ENCODE data around the gene ABCF1. TPM values are rescaled to one million over a fixed set of nuclear protein-coding genes. Genes with fewer than 3 reads are reported as not detected.

ABCF1 gene
- total RNA-seq, 2 donors from 2014 or later, result 42.3 to 49.2 TPM

- DNase-seq (ENCODE audit: low spot score), result no peak
- Histone ChIP-seq H3K4me1 (replicated peaks) (no peaks in the 10 kb centered on the region), H3K9me3 (no peaks in the 10 kb centered on the region), H3K27me3 (replicated peaks; ENCODE audit: insufficient read depth) (no peaks in the 10 kb centered on the region), H3K27ac (peak overlapping the region; percentile 97 to 99), H3K36me3 (no peaks in the 10 kb centered on the region), H3K4me3 (peak overlapping the region; percentile 87 to 94)
- intact Hi-C loops (cut with DNase I), result loop anchor here (5.0 kb wide), 1 partner anchor 167 kb away; the partner anchor contains the start of gene TUBB
- under 1% methylated on average over 15 of the region's 15 CpGs for WGBS
- TF ChIP-seq CTCF (IDR thresholded peaks at IDR 0.05) (no peak), POLR2A (IDR thresholded peaks at IDR 0.05) (no peak), POLR2AphosphoS5 (IDR thresholded peaks at IDR 0.05) (no peak)
These were observed 15.5 kb upstream of the ABCF1 start for GRCh38 chr6:30555816-30556065.

GRCh38 chr6:30556066-30556905, 15.0 kb upstream of the ABCF1 start, which contains the start of gene GNL1:
Gene GNL1, minus strand, starts transcription at chr6:30556489. Its CDS starts 286 bp downstream, at chr6:30556203.
- Histone ChIP-seq H3K9me3 (no peaks in the 10 kb centered on the region), H3K36me3 (no peaks in the 10 kb centered on the region), H3K27ac (peak within 1 kb of the TSS; percentile 97 to 99), H3K27me3 (replicated peaks; ENCODE audit: insufficient read depth) (no peaks in the 10 kb centered on the region), H3K4me3 (peak within 1 kb of the TSS; percentile 87 to 94), H3K4me1 (replicated peaks) (no peaks in the 10 kb centered on the region)
- WGBS, result under 1% methylated on average over 69 of the region's 71 CpGs
- peak; percentile 96 for DNase-seq (ENCODE audit: low spot score)
- TF ChIP-seq POLR2A (IDR thresholded peaks at IDR 0.05), result peak; percentile 59
- TF ChIP-seq CTCF (IDR thresholded peaks at IDR 0.05), result peak in 2 of 4 experiments; percentile 28 to 64
- peak; percentile 80 for TF ChIP-seq POLR2AphosphoS5 (IDR thresholded peaks at IDR 0.05)
- intact Hi-C loops (cut with DNase I), result loop anchor here (5.0 kb wide), 1 partner anchor 166 kb away; the partner anchor contains the start of gene TUBB

- H3K4me3 ChIP-seq, result peak within 1 kb of the TSS; percentile 87 to 94
- H3K27me3 ChIP-seq (replicated peaks; ENCODE audit: insufficient read depth), result no peaks in the 10 kb centered on the region
- no peaks in the 10 kb centered on the region for H3K9me3 ChIP-seq
- no peaks in the 10 kb centered on the region for H3K4me1 ChIP-seq (replicated peaks)
- no peaks in the 10 kb centered on the region for H3K36me3 ChIP-seq
- DNase-seq (ENCODE audit: low spot score), result peak; percentile 81
- intact Hi-C loops (cut with DNase I), result loop anchor here (5.0 kb wide), 1 partner anchor 165 kb away; the partner anchor contains the start of gene TUBB
- under 1% methylated on average over 42 of the region's 42 CpGs for WGBS
- H3K27ac ChIP-seq, result peak within 1 kb of the TSS; percentile 97 to 99
- TF ChIP-seq POLR2AphosphoS5 (IDR thresholded peaks at IDR 0.05) (peak; percentile 23), CTCF (IDR thresholded peaks at IDR 0.05) (no peak)
These were observed 14.1 kb upstream of the ABCF1 start, which contains the start of gene PRR3 for GRCh38 chr6:30556906-30557682. Gene PRR3, plus strand, starts transcription at chr6:30557295. Its CDS starts 50 bp downstream, at chr6:30557345.

- intact Hi-C loops (cut with DNase I), result loop anchor here (5.0 kb wide), 1 partner anchor 165 kb away; the partner anchor contains the start of gene TUBB
- WGBS, result 3% methylated on average over 6 of the region's 6 CpGs
- Histone ChIP-seq H3K4me3 (peak overlapping the region; percentile 87 to 94), H3K27me3 (replicated peaks; ENCODE audit: insufficient read depth) (no peaks in the 10 kb centered on the region), H3K4me1 (replicated peaks) (no peaks in the 10 kb centered on the region), H3K9me3 (no peaks in the 10 kb centered on the region), H3K36me3 (peaks cover 0 to 2% of the 10 kb centered on the region in 2 donors), H3K27ac (peak overlapping the region; percentile 97 to 99)
- no peak for DNase-seq (ENCODE audit: low spot score)
- TF ChIP-seq CTCF (IDR thresholded peaks at IDR 0.05) (no peak), POLR2AphosphoS5 (IDR thresholded peaks at IDR 0.05) (no peak), POLR2A (IDR thresholded peaks at IDR 0.05) (no peak)
These were observed 13.6 kb upstream of the ABCF1 start for GRCh38 chr6:30557683-30557981.

All from prostate gland (tissue), 2 donors.